Ovary (tissue), 9 donors: Measurements from ENCODE around the gene SMIM14. TPM values are rescaled to one million over a fixed set of nuclear protein-coding genes. Genes with fewer than 3 reads are reported as not detected.

ENCODE experiments used
- DNase-seq, 5 donors: peaks; one replicate each; pipeline ENCODE4 v3.0.0-alpha.2; 2019 to 2020
- H3K27ac ChIP-seq, 2 donors: fragments of 200-600 bp; one replicate each; pipeline versions ENCODE4 v1.5.1 to v1.8.0; 2019 to 2022
- H3K27me3 ChIP-seq: fragments of 200-600 bp; one replicate; pipeline ENCODE4 v1.8.0; 2022
- H3K36me3 ChIP-seq: fragments of 200-600 bp; sonication (generic); one replicate; pipeline ENCODE4 v1.5.1; 2019
- H3K4me1 ChIP-seq: one replicate; pipeline ENCODE4 v1.8.1; 2013; ENCODE audit warnings: mild to moderate bottlenecking, moderate library complexity; ENCODE audit not compliant: insufficient read depth
- H3K4me3 ChIP-seq: fragments of 200-600 bp; sonication (generic); one replicate; pipeline ENCODE4 v1.5.1; 2017
- H3K9me3 ChIP-seq, 2 donors: fragments of 200-600 bp in 1 of 2; sonication (generic) in 1 of 2; one replicate each; pipeline versions ENCODE4 v1.5.1 to v1.8.1; 2013 to 2019; ENCODE audit warnings: mild to moderate bottlenecking in 1 of 2, moderate library complexity in 1 of 2
- EP300 ChIP-seq: sonication (generic); formaldehyde crosslinking; IDR thresholded peaks from one replicate; pipeline ENCODE4 v1.6.1; 2017; ENCODE audit warnings: antibody characterized with exemption
- POLR2A ChIP-seq: fragments of 450-650 bp; IDR thresholded peaks from one replicate; pipeline ENCODE4 v1.6.1; 2017; ENCODE audit warnings: antibody characterized with exemption, mild to moderate bottlenecking, moderate library complexity
- WGBS, 3 donors: extraction: QIAGEN DNeasy Blood & Tissue Kit in 1 of 3; methylation state at CpG; one replicate each; pipeline versions ENCODE4 v1.1.5 to v1.1.7; 2013 to 2017; 5-methylcytosine and 5-hydroxymethylcytosine counted together
- intact Hi-C, 4 donors: fragments of 100-400 bp; cut with DNase I; formaldehyde crosslinking; loops; one replicate each; pipeline versions ENCODE4 v1.11.0 to v1.15.1; 2022 to 2023
- polyA plus RNA-seq, 2 donors: library from polyadenylated mRNA; stranded (reverse); fragments of 200-250 nt in 1 of 2; fragments of 350-450 nt in 1 of 2; fragmentation: Illumina TruSeq in 1 of 2; extraction: RNeasy Lipid Tissue Mini Kit (QIAGEN cat#74804) in 1 of 2; gene quantifications; one replicate each; pipeline ENCODE4 v1.2.3, GENCODE V29; 2013 to 2014
- total RNA-seq, 7 donors: library from RNA; depleted of rRNA in 2 of 7; stranded (reverse); fragments of >200 nt in 2 of 7; fragmentation: NEBNext Ultra II Directional in 3 of 7; extraction: Animal tissue kit (Norgen Biotek cat#: 25700) in 3 of 7; gene quantifications; one replicate each; pipeline versions ENCODE4 v1.1.0 to v1.2.4, GENCODE V29; 2016 to 2023
- TF ChIP-seq, protein P1 (sequence below), 3 donors: fragments of 450-650 bp in 2 of 3; fragments of 200-600 bp in 1 of 3; IDR thresholded peaks; one replicate each; pipeline versions ENCODE4 v1.5.1 to v1.8.0; 2016 to 2022; ENCODE audit warnings: antibody characterized with exemption in 3 of 3, mild to moderate bottlenecking in 1 of 3
- donor health status: DM: no; HTN: no; CAD: no; lungs with moderate emphysema.
- donor health status: DM: no; HTN: no; CAD: no.
- donor health status: Bipolar disorder and iron deficiency.
- donor health status: DM: yes; HTN: yes; CAD: no.
- donor health status: DM: no; HTN: no; CAD: no.
- donor health status: DM: yes; HTN: yes; CAD: no.

Gene SMIM14
- total and polyA plus RNA-seq, 9 donors = 18.8 to 83.6 (median 56.9) TPM

DNA sequence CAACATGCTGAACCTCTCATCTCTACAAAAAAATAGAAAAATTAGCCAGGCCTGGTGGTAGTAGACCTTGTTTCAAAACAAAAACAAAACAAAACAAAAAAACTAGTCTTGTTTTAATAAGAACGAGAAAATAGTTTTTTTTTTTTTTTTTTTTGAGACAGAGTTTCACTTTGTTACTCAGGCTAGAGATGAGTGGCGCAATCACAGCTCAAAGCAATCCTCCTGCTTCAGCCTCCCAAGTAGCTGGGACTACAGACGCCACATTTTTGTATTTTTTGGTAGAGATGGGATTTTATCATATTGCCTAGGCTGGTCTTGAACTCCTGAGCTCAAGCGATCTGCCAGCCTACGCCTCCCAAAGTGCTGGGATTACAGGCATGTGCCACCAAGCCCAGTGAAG, 63.7 kb downstream of the SMIM14 start:
- TF ChIP-seq POLR2A = no peak
- TF ChIP-seq, protein P1, sequence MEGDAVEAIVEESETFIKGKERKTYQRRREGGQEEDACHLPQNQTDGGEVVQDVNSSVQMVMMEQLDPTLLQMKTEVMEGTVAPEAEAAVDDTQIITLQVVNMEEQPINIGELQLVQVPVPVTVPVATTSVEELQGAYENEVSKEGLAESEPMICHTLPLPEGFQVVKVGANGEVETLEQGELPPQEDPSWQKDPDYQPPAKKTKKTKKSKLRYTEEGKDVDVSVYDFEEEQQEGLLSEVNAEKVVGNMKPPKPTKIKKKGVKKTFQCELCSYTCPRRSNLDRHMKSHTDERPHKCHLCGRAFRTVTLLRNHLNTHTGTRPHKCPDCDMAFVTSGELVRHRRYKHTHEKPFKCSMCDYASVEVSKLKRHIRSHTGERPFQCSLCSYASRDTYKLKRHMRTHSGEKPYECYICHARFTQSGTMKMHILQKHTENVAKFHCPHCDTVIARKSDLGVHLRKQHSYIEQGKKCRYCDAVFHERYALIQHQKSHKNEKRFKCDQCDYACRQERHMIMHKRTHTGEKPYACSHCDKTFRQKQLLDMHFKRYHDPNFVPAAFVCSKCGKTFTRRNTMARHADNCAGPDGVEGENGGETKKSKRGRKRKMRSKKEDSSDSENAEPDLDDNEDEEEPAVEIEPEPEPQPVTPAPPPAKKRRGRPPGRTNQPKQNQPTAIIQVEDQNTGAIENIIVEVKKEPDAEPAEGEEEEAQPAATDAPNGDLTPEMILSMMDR (IDR thresholded peaks at IDR 0.05) = no peak
- TF ChIP-seq EP300 = no peak
- H3K9me3 ChIP-seq = no peaks in the 10 kb centered on the region
- intact Hi-C loops = loop anchor here in 1 of 4 donors (5.0 kb wide), 1 partner anchor 1808 kb away; no protein-coding TSS in a partner anchor
- H3K36me3 ChIP-seq = no peaks in the 10 kb centered on the region
- no peak overlapping the region for H3K4me3 ChIP-seq
- no peak overlapping the region for H3K27ac ChIP-seq
- no peaks in the 10 kb centered on the region for H3K27me3 ChIP-seq
- DNase-seq = no peak
- 85 to 92% (median 92%) methylated on average over 5 of the region's 5 CpGs for WGBS, 3 donors
- no peaks in the 10 kb centered on the region for H3K4me1 ChIP-seq

DNA sequence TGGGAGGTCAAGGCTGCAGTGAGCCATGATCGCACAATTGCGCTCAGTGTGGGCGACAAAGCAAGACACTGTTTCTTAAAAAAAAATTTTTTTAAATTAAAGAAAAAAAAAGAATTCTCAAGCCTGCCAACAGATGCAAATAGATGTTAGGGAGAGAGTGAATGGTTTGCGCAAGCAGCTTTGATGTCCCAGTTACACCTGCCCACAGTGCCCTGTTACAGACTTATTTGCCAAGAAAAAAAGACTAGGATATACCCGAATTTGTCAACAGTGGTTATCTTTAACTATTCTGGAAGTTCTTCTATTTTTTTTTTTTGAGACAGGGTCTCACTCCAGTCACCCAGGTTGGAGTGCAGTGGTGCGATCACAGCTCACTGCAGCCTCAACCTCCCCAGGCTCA, 67.2 kb downstream of the SMIM14 start:
- 81 to 89% (median 87%) methylated on average over 6 of the region's 6 CpGs for WGBS, 3 donors
- no peaks in the 10 kb centered on the region for H3K36me3 ChIP-seq
- H3K4me1 ChIP-seq = no peaks in the 10 kb centered on the region
- DNase-seq = no peak
- no peak overlapping the region for H3K27ac ChIP-seq
- TF ChIP-seq, protein P1 (IDR thresholded peaks at IDR 0.05) = no peak
- TF ChIP-seq POLR2A (no peak), EP300 (no peak)
- no peaks in the 10 kb centered on the region for H3K27me3 ChIP-seq
- no peaks in the 10 kb centered on the region for H3K9me3 ChIP-seq
- intact Hi-C loops = no loop called here
- no peak overlapping the region for H3K4me3 ChIP-seq

DNA sequence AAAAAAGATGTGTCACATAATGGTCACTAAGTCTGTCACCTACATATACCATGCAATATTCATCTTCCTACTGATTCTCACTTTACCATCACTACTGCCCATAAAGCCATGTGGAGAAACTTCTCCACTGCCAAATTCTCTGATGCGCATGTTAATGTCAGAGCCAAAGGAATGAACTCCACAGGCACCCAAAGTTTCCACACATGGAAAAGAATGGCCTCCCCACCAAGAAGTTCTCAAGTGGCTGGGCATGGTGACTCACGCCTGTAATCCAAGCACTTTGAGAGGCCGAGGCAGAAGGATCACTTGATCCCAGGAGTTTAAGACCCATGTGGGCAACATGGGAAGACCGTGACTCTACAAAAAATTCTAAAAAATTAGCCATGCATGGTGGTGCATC, 67.6 kb downstream of the SMIM14 start:
- no peaks in the 10 kb centered on the region for H3K4me1 ChIP-seq
- TF ChIP-seq POLR2A = no peak
- WGBS, 3 donors = 96 to 99% (median 97%) methylated on average over 4 of the region's 4 CpGs
- intact Hi-C loops = no loop called here
- DNase-seq = no peak
- no peaks in the 10 kb centered on the region for H3K27me3 ChIP-seq
- no peak overlapping the region for H3K27ac ChIP-seq
- no peaks in the 10 kb centered on the region for H3K9me3 ChIP-seq
- no peaks in the 10 kb centered on the region for H3K36me3 ChIP-seq
- H3K4me3 ChIP-seq = no peak overlapping the region

DNA sequence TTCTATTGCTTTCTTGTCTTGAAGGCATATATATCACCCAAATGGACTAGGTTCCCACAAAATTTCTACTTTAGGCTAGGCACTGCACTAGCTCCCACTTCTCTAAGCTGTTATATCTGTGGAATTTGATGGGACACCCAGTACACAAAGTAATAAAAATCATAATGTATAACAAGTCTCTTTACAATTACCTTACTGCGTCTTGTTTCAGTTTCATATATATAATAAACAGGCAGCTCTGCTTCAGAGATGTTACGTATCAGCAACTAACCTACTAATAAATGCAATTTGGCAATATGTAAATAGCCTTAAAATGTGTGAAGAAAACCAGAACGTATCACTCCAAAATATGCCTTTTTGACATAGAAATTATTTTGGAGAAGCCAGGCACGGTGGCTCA, 69.5 kb downstream of the SMIM14 start:
- H3K36me3 ChIP-seq = no peaks in the 10 kb centered on the region
- intact Hi-C loops = no loop called here
- no peak overlapping the region for H3K4me3 ChIP-seq
- H3K27me3 ChIP-seq = no peaks in the 10 kb centered on the region
- WGBS, 3 donors = 85 to 88% (median 86%) methylated on average over 4 of the region's 4 CpGs
- no peak for DNase-seq
- H3K9me3 ChIP-seq = no peaks in the 10 kb centered on the region
- TF ChIP-seq EP300 (no peak), POLR2A (no peak)
- TF ChIP-seq, protein P1 (IDR thresholded peaks at IDR 0.05) = no peak
- no peak overlapping the region for H3K27ac ChIP-seq
- H3K4me1 ChIP-seq = no peaks in the 10 kb centered on the region

DNA sequence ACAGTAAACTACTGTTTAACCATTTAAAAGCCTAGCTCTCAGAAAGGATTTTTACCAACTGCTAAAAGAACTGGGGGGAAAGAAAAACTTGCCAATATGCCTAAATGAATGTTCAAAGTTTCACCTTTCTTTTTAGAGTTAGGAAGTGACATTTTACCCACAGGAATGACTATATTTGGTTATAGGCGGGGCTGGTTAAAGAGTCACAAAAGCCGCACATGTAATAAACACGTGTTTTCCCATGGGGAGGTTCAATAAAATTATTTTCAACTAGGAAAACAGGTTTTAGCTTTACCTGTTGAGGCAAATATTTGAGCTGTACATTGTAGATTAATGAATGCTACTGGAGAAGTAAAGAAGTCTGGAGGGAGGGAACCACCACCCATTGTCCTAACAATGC, 69.9 kb downstream of the SMIM14 start:
- no peaks in the 10 kb centered on the region for H3K27me3 ChIP-seq
- TF ChIP-seq POLR2A (no peak), EP300 (no peak)
- TF ChIP-seq, protein P1 (IDR thresholded peaks at IDR 0.05) = no peak
- H3K4me1 ChIP-seq = no peaks in the 10 kb centered on the region
- H3K4me3 ChIP-seq = no peak overlapping the region
- intact Hi-C loops = no loop called here
- no peaks in the 10 kb centered on the region for H3K9me3 ChIP-seq
- no peaks in the 10 kb centered on the region for H3K36me3 ChIP-seq
- WGBS, 3 donors = 69 to 81% (median 78%) methylated on average over 3 of the region's 3 CpGs
- no peak for DNase-seq
- H3K27ac ChIP-seq = no peak overlapping the region
